SU-DHL-6 (cell line): ENCODE results near the gene INTS7.
"Not testable (repeated sequence)": the region's sequence is repeated elsewhere in the genome, so short reads cannot be mapped to it uniquely, and the experiment has no call there.

ENCODE experiments used
- H2AFZ ChIP-seq: fragments of 200-600 bp; sonication (generic); 2 replicates; pipeline ENCODE4 v1.6.1; 2014; ENCODE audit warnings: low read depth, mild to moderate bottlenecking, moderate library complexity, mixed read lengths, antibody characterized with exemption, low read length; ENCODE audit not compliant: severe bottlenecking
- H3F3A ChIP-seq: fragments of 200-600 bp; shearing (Covaris generic); 2 replicates; pipeline ENCODE4 v1.6.0; 2016; ENCODE audit warnings: antibody characterized with exemption, mild to moderate bottlenecking; ENCODE audit not compliant: insufficient read depth
- H3K27ac ChIP-seq: fragments of 200-600 bp; sonication (generic); 2 replicates; pipeline ENCODE4 v1.5.1; 2016; ENCODE audit warnings: low read depth, mild to moderate bottlenecking, low read length, moderate library complexity, mixed read lengths
- H3K27me3 ChIP-seq: fragments of 200-600 bp; sonication (generic), shearing (Covaris generic); 2 replicates; pipeline ENCODE4 v1.6.0; 2014; ENCODE audit warnings: mild to moderate bottlenecking, low read length
- H3K36me3 ChIP-seq: fragments of 200-600 bp; sonication (generic); 2 replicates; pipeline ENCODE4 v1.6.1; 2014; ENCODE audit warnings: mild to moderate bottlenecking, low read length, mixed read lengths
- H3K4me2 ChIP-seq: fragments of 300-600, 200-600 bp; shearing (Covaris generic), sonication (generic); 2 replicates; pipeline ENCODE4 v1.6.0; 2014; ENCODE audit warnings: low read length, low read depth, mild to moderate bottlenecking; ENCODE audit not compliant: poor library complexity, severe bottlenecking
- H3K4me3 ChIP-seq: fragments of 200-600 bp; sonication (generic); 2 replicates; pipeline ENCODE4 v1.5.1; 2014; ENCODE audit warnings: antibody characterized with exemption, low read length, mild to moderate bottlenecking, mixed read lengths; ENCODE audit not compliant: insufficient read depth, poor library complexity, severe bottlenecking
- H3K79me2 ChIP-seq: fragments of 200-600 bp; sonication (generic); 2 replicates; pipeline ENCODE4 v1.6.1; 2014; ENCODE audit warnings: mild to moderate bottlenecking, low read length, moderate library complexity; ENCODE audit not compliant: insufficient read depth
- H3K9ac ChIP-seq: fragments of 200-600 bp; sonication (generic); 2 replicates; pipeline ENCODE4 v1.7.0; 2014; ENCODE audit warnings: mild to moderate bottlenecking, low read length
- H3K9me2 ChIP-seq: fragments of 200-600 bp; sonication (generic); replicated peaks from 2 replicates; pipeline ENCODE4 v1.6.1; 2014; ENCODE audit warnings: low read length; ENCODE audit not compliant: insufficient read depth
- H3K9me3 ChIP-seq: fragments of 200-600 bp; sonication (generic); 2 replicates; pipeline ENCODE4 v1.6.1; 2014; ENCODE audit warnings: low read length, mixed read lengths; ENCODE audit not compliant: insufficient read depth
- H4K20me1 ChIP-seq: fragments of 200-600 bp; sonication (generic); 2 replicates; pipeline ENCODE4 v1.6.1; 2014; ENCODE audit warnings: low read depth, mild to moderate bottlenecking, antibody characterized with exemption, low read length, moderate library complexity, mixed read lengths
- EZH2phosphoT487 ChIP-seq: fragments of 200-600 bp; sonication (generic), shearing (Covaris generic); conservative IDR thresholded peaks from 2 replicates; pipeline ENCODE4 v1.6.1; 2018; ENCODE audit warnings: mild to moderate bottlenecking, antibody characterized with exemption, low read length, moderate library complexity, mixed read lengths
- TF ChIP-seq, protein P1 (sequence below): fragments of 200-600 bp; sonication (generic); IDR thresholded peaks from one replicate; pipeline ENCODE4 v1.5.1; 2017; ENCODE audit warnings: antibody characterized with exemption, mild to moderate bottlenecking, low read length, moderate library complexity; ENCODE audit not compliant: insufficient read depth, poor library complexity, severe bottlenecking

Gene INTS7

DNA sequence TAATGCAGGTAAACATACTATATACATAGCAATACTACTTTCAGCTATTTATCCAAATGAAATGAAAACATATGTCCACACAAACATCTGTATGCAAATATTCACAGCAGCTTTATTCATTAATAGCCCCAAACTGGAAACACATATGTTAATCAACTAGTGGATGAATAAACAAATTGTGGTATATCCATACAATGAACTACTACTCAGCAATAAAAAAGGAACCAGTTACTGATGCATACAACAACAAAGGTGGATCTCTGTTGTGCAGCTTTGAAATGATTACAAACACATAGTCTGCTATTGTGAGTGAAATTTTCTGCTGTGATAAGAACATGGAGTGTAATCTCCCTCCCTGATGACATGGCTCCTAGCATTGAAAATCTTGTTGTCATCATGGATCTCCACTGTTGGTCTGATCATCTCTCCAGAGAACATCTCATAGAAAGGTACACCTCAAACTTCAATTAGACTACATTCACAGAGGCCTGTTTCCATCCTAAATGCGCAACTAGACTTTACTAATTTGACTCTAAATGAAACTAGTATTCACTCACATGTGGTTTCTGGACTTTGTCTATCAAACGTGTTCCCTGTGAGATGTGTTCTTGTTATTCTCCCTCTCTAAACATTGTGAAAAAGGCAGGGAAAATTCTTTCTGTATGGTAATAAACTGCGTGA lies 10.7 kb downstream of the INTS7 start:
- no peaks in the 10 kb centered on the region for H3K9me2 ChIP-seq
- no peak overlapping the region for H3K9ac ChIP-seq
- no peak overlapping the region for H3K4me3 ChIP-seq
- peaks cover 91% of the 10 kb centered on the region for H3K79me2 ChIP-seq
- peaks cover 15% of the 10 kb centered on the region; the same call in 1 of the 2 replicates for H4K20me1 ChIP-seq
- H3K27ac ChIP-seq = no peak overlapping the region
- H2AFZ ChIP-seq = no peak overlapping the region
- H3K4me2 ChIP-seq = no peak overlapping the region
- no peak for TF ChIP-seq EZH2phosphoT487
- TF ChIP-seq, protein P1, sequence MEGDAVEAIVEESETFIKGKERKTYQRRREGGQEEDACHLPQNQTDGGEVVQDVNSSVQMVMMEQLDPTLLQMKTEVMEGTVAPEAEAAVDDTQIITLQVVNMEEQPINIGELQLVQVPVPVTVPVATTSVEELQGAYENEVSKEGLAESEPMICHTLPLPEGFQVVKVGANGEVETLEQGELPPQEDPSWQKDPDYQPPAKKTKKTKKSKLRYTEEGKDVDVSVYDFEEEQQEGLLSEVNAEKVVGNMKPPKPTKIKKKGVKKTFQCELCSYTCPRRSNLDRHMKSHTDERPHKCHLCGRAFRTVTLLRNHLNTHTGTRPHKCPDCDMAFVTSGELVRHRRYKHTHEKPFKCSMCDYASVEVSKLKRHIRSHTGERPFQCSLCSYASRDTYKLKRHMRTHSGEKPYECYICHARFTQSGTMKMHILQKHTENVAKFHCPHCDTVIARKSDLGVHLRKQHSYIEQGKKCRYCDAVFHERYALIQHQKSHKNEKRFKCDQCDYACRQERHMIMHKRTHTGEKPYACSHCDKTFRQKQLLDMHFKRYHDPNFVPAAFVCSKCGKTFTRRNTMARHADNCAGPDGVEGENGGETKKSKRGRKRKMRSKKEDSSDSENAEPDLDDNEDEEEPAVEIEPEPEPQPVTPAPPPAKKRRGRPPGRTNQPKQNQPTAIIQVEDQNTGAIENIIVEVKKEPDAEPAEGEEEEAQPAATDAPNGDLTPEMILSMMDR = no peak
- H3K9me3 ChIP-seq = peaks cover 8% of the 10 kb centered on the region; the same call in 1 of the 2 replicates
- no peaks in the 10 kb centered on the region for H3K27me3 ChIP-seq
- peaks cover 33% of the 10 kb centered on the region for H3K36me3 ChIP-seq
- peaks cover 6% of the 10 kb centered on the region; the same call in 1 of the 2 replicates for H3F3A ChIP-seq

DNA sequence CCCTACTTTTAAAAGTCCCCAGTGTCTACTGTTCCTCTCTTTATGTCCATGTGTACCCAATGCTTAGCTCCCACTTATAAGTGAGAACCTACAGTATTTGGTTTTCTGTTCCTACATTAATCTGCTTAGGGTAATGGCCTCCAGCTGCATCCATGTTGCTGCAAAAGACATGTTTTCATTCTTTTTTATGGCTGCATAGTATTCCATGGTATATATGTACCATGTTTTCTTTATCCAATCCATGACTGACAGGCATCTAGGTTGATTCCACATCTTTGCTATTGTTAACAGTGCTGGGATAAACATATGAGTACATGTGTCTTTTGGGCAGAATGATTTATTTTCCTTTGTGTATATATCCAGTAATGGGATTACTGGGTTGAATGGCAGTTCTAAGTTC lies 12.4 kb downstream of the INTS7 start:
- not testable (repeated sequence) for H3K9me2 ChIP-seq
- H3K36me3 ChIP-seq = peaks cover 44% of the 10 kb centered on the region
- peaks cover 77% of the 10 kb centered on the region for H3K79me2 ChIP-seq

DNA sequence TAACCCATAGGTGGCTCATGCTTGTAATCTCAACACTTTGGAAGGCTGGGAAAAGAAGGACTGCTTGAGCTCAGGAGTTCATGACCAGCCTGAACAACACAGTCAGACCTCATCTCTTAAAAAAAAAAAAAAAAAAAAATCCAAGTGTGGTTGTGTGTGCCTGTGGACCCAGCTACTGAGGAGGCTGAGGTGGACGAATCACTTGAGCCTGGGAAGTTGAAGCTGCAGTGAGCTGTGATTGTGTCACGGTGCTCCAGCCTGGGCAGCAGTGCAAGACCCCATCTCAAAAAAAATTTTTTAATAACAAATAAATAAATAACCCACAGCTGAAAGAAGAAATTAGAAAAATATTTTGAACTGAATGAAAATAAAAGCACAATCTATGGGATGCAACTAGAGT lies 13.8 kb downstream of the INTS7 start:
- TF ChIP-seq EZH2phosphoT487 = no peak
- TF ChIP-seq, protein P1 = no peak
- Histone ChIP-seq H3K36me3 (peaks cover 49% of the 10 kb centered on the region), H3K9me3 (peaks cover 8% of the 10 kb centered on the region; the same call in 1 of the 2 replicates), H3K27me3 (no peaks in the 10 kb centered on the region), H3K79me2 (peaks cover 66% of the 10 kb centered on the region), H3K27ac (no peak overlapping the region), H2AFZ (no peak overlapping the region), H3F3A (peaks cover 7% of the 10 kb centered on the region), H3K9me2 (no peaks in the 10 kb centered on the region), H3K9ac (no peak overlapping the region), H3K4me2 (no peak overlapping the region), H3K4me3 (no peak overlapping the region), H4K20me1 (0 out of 2 replicates have a peak, but pooled peaks cover 5% of the 10 kb centered on the region)

More for the DNA sequence above, 12.4 kb downstream of the INTS7 start:
- not testable (repeated sequence) for H3K27ac ChIP-seq, H3K9me3 ChIP-seq, H2AFZ ChIP-seq, H3K4me2 ChIP-seq, H3K4me3 ChIP-seq, H3K27me3 ChIP-seq, H3K9ac ChIP-seq, H3F3A ChIP-seq, H4K20me1 ChIP-seq

DNA sequence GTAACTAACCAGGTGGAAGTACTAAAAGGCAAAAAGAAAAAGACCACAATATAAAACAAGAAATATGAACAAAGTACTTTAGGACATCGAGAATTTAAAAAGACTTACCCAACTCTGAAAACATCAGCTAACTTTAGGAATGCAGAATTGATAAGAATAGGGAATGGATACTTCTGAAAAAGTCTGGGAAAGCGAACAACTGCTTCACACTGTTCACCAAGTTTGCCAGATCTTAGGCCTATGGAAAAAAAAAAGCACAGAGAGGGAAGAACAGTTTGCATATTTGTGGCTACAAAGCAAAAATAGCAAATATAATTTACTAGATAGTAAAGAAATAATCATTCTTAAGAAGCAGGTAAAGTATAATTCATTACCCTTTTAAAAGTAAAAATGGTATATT lies 14.4 kb downstream of the INTS7 start:
- Histone ChIP-seq H3K9ac (no peak overlapping the region), H3K9me2 (no peaks in the 10 kb centered on the region), H3K27ac (no peak overlapping the region), H3K36me3 (peaks cover 55% of the 10 kb centered on the region), H3K79me2 (peaks cover 60% of the 10 kb centered on the region), H2AFZ (no peak overlapping the region), H3F3A (peaks cover 7% of the 10 kb centered on the region), H3K4me3 (no peak overlapping the region), H3K9me3 (peaks cover 8% of the 10 kb centered on the region; the same call in 1 of the 2 replicates), H4K20me1 (0 out of 2 replicates have a peak, but pooled peaks cover 5% of the 10 kb centered on the region), H3K27me3 (no peaks in the 10 kb centered on the region), H3K4me2 (no peak overlapping the region)
- TF ChIP-seq, protein P1 = no peak
- no peak for TF ChIP-seq EZH2phosphoT487
